HG02981 (cell line): Measurements from ENCODE around the gene LITAFD.
"Not testable (repeated sequence)": the region's sequence is repeated elsewhere in the genome, so short reads cannot be mapped to it uniquely, and the experiment has no call there.

Experiments
- ATAC-seq: cut with Tn5 transposase; IDR thresholded peaks from one replicate; pipeline ENCODE4 v1.9.1; 2021; ENCODE audit warnings: mild to moderate bottlenecking, moderate library complexity; ENCODE audit not compliant: unreplicated experiment

Gene LITAFD

GRCh38 chr16:8882041-8882617 lies at the start of gene LITAFD:
LITAFD (plus strand) TSS chr16:8882351; CDS start chr16:8884356, 2,005 bp downstream.
- no peak for ATAC-seq

- ATAC-seq, result no peak
Measured at GRCh38 chr16:8832717-8833105, 49.4 kb upstream of the LITAFD start.

GRCh38 chr16:8836797-8837196 lies 45.4 kb upstream of the LITAFD start:
- not testable (repeated sequence) for ATAC-seq

GRCh38 chr16:8837594-8837993 lies 44.6 kb upstream of the LITAFD start:
- ATAC-seq, result not testable (repeated sequence)

- not testable (repeated sequence) for ATAC-seq
Measured at GRCh38 chr16:8842016-8842415, 40.1 kb upstream of the LITAFD start.

- ATAC-seq, result not testable (repeated sequence)
Measured at GRCh38 chr16:8843296-8843695, 38.9 kb upstream of the LITAFD start.

GRCh38 chr16:8845699-8846298 lies 36.4 kb upstream of the LITAFD start:
- ATAC-seq, result no peak

GRCh38 chr16:8846401-8846932 lies 35.7 kb upstream of the LITAFD start:
- no peak for ATAC-seq

- ATAC-seq, result no peak
Measured at GRCh38 chr16:8847145-8847544, 35.0 kb upstream of the LITAFD start.

GRCh38 chr16:8847623-8848022 lies 34.5 kb upstream of the LITAFD start:
- no peak for ATAC-seq

- ATAC-seq, result no peak
Measured at GRCh38 chr16:8848231-8848938, 33.8 kb upstream of the LITAFD start.

GRCh38 chr16:8848939-8849391 lies 33.2 kb upstream of the LITAFD start:
- ATAC-seq, result no peak

GRCh38 chr16:8849411-8850011 lies 32.6 kb upstream of the LITAFD start:
- no peak for ATAC-seq

GRCh38 chr16:8850279-8850885 lies 31.8 kb upstream of the LITAFD start:
- ATAC-seq, result no peak

- ATAC-seq, result no peak
Measured at GRCh38 chr16:8851761-8852403, 30.3 kb upstream of the LITAFD start.

GRCh38 chr16:8852534-8852933 lies 29.6 kb upstream of the LITAFD start:
- no peak for ATAC-seq

GRCh38 chr16:8853150-8853549 lies 29.0 kb upstream of the LITAFD start:
- no peak for ATAC-seq

GRCh38 chr16:8853611-8854010 lies 28.5 kb upstream of the LITAFD start:
- no peak for ATAC-seq

- ATAC-seq, result no peak
Measured at GRCh38 chr16:8854298-8854948, 27.7 kb upstream of the LITAFD start.
